OCI-LY7 (cell line): ENCODE measurements around the gene ACVR1.

Experiments
- EZH2phosphoT487 ChIP-seq: fragments of 200-600 bp; sonication (generic); IDR thresholded peaks from 2 replicates; pipeline ENCODE4 v1.6.1; 2018; ENCODE audit warnings: low read depth, borderline replicate concordance, mild to moderate bottlenecking, mixed run types, antibody characterized with exemption, low read length, moderate library complexity, mixed read lengths
- TF ChIP-seq, protein P1 (sequence below): fragments of 200-600 bp; sonication (generic); conservative IDR thresholded peaks from 2 replicates; pipeline ENCODE4 v1.5.1; 2014; ENCODE audit warnings: mild to moderate bottlenecking, antibody characterized with exemption, low read length, moderate library complexity, mixed read lengths

DNA sequence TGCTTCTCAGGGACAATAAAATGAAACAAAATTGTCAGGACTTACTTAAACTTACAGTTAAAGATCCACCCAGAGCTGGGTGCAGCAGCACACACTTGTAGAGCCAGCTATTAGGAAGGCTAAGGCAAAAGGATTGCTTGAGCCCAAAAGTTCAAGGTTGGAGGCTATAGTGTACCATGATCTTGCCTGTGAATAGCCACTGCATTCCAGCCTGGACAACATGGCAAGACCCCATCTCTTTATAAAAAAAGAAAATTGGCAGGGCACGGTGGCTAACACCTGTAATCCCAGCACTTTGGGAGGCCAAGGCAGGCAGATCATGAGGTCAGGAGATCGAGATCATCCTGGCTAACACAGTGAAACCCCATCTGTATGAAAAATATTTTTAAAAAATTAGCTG is 34.6 kb downstream of the ACVR1 start:
- TF ChIP-seq, protein P1, sequence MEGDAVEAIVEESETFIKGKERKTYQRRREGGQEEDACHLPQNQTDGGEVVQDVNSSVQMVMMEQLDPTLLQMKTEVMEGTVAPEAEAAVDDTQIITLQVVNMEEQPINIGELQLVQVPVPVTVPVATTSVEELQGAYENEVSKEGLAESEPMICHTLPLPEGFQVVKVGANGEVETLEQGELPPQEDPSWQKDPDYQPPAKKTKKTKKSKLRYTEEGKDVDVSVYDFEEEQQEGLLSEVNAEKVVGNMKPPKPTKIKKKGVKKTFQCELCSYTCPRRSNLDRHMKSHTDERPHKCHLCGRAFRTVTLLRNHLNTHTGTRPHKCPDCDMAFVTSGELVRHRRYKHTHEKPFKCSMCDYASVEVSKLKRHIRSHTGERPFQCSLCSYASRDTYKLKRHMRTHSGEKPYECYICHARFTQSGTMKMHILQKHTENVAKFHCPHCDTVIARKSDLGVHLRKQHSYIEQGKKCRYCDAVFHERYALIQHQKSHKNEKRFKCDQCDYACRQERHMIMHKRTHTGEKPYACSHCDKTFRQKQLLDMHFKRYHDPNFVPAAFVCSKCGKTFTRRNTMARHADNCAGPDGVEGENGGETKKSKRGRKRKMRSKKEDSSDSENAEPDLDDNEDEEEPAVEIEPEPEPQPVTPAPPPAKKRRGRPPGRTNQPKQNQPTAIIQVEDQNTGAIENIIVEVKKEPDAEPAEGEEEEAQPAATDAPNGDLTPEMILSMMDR: no peak
- no peak for TF ChIP-seq EZH2phosphoT487
